NT2/D1 (cell line): ENCODE results near the gene KCNG2.

Experiments used
- SUZ12 ChIP-seq: IDR thresholded peaks from 2 replicates; pipeline ENCODE4 v1.6.1; 2011; ENCODE audit not compliant: insufficient read length, insufficient read depth; ENCODE audit errors: extremely low read depth
- YY1 ChIP-seq: IDR thresholded peaks from 2 replicates; pipeline ENCODE4 v1.6.1; 2011; ENCODE audit not compliant: insufficient read length, insufficient read depth
- ZNF274 ChIP-seq: IDR thresholded peaks from 2 replicates; pipeline ENCODE4 v1.6.1; 2011; ENCODE audit warnings: mild to moderate bottlenecking, low read depth, low read length

DNA sequence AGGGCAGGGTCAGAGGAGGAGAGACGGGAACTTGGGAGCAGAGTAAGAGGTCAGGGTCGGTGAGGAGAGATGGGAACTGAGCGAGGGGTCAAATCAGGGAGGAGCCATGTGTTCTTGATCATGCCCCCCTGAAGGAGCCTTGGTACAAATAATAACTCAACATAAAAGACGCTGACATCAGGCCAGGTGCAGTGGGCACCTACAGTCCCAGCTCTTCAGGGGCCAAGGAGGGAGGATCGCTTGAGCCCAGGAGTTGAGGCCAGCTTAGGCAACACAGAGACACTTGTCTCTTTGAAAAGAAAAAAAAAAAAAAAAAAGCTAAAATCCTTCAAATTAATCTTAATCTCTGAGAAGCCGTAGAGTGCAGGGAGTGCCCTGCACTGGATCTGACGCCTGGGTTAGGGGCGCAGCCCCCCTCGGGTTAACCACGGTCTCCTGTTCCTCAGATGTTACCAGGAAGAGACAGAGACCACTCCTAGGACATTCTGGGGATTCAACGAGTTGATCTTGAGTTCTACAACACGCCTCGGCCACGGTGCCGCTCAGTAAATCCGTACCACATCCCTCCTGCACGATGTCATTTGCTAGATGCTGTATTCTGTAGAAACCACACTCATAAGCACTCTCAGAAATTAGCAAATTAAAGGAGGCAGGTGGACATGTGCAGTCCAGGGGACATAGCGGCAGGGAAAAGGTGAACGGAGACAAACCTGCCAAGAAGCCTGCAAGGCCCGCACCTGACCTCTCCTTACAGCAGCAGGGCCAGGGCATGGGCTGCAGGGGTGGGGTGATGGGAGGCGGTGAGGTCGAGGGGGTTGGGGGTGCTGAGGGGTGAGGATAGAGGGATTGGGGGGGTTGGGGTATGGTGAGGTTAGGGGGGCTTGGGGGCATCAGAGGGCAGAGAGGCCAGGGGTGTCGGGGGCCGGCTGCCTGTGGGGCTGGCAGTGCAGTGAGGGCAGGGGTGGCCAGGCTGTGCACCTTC is 124.5 kb downstream of the KCNG2 start:
- no peak for TF ChIP-seq YY1
- TF ChIP-seq ZNF274 = no peak
- TF ChIP-seq SUZ12 = no peak
